GM12878 (cell line): ENCODE results near the gene CDK5R1. TPM values are rescaled to one million over a fixed set of nuclear protein-coding genes. Genes with fewer than 3 reads are reported as not detected.

ENCODE experiments used
- ATAC-seq: fragments of 200-7000 bp; cut with Tn5 transposase; 3 replicates; pipeline ENCODE4 v1.9.1; 2020; ENCODE audit warnings: mild to moderate bottlenecking, moderate library complexity
- BruUV-seq: library from RNA; stranded (reverse); fragments of 400-500 nt; replicated peaks from 2 replicates; lab custom pipeline; 2021; lab: Mats Ljungman, UMichigan
- CTCF ChIA-PET: fragments of 300-600 bp; sonication (Branson Sonifier 250); formaldehyde crosslinking; extraction: SDS; loops from one replicate; lab custom pipeline; 2021; ENCODE audit warnings: inconsistent platforms; lab: Yijun Ruan, JAX
- POLR2A ChIA-PET: fragments of 350-600 bp; formaldehyde crosslinking; extraction: SDS; loops from one replicate; lab custom pipeline; 2021; ENCODE audit warnings: inconsistent platforms; lab: Charles Lee
- RAD21 ChIA-PET: fragments of 300-600 bp; sonication (Branson Sonifier 250); formaldehyde crosslinking; loops from one replicate; lab custom pipeline; 2023; ENCODE audit warnings: antibody characterized with exemption; ENCODE audit not compliant: unreplicated experiment; lab: Charles Lee
- SMC1A ChIA-PET: fragments of 300-600 bp; sonication (Branson Sonifier 250); formaldehyde crosslinking; loops from one replicate; lab custom pipeline; 2023; ENCODE audit not compliant: unreplicated experiment, uncharacterized antibody; lab: Charles Lee
- DNase-seq: peaks from one replicate; pipeline ENCODE4 v3.0.0-alpha.2; 2011; ENCODE audit warnings: low read depth, low spot score
- FAIRE-seq: peaks from 3 replicates; lab custom pipeline; 2011; peaks lifted over from hg19 to GRCh38; lab: Jason Lieb, UNC
- H2AFZ ChIP-seq: 2 replicates; pipeline ENCODE4 v1.6.0; 2011; ENCODE audit warnings: low read depth, low read length, control low read depth; ENCODE audit not compliant: control insufficient read depth
- H3K27ac ChIP-seq: 2 replicates; pipeline ENCODE4 v1.5.1; 2011; ENCODE audit warnings: control low read depth; ENCODE audit not compliant: control insufficient read depth, insufficient read depth
- H3K27me3 ChIP-seq, 2 experiments: replicated peaks in 1 of 2; 2 replicates each; pipeline versions ENCODE4 v1.6.0 to v1.6.1; 2011; ENCODE audit warnings: low read length in 1 of 2; ENCODE audit not compliant: control insufficient read depth in 2 of 2, insufficient read depth in 2 of 2
- H3K36me3 ChIP-seq, 2 experiments: 2 replicates each; pipeline ENCODE4 v1.5.1; 2011; ENCODE audit warnings: low read length in 1 of 2; ENCODE audit not compliant: control insufficient read depth in 2 of 2, insufficient read depth in 2 of 2
- H3K4me1 ChIP-seq: 2 replicates; pipeline ENCODE4 v1.6.1; 2011; ENCODE audit warnings: mild to moderate bottlenecking, low read length, moderate library complexity, mixed read lengths; ENCODE audit not compliant: control insufficient read depth, insufficient read depth
- H3K4me2 ChIP-seq: 2 replicates; pipeline ENCODE4 v1.6.0; 2011; ENCODE audit warnings: control low read depth; ENCODE audit not compliant: control insufficient read depth, insufficient read depth
- H3K4me3 ChIP-seq: fragments of 200-600 bp; sonication (generic); 2 replicates; pipeline ENCODE4 v1.5.1; 2016
- H3K79me2 ChIP-seq: 2 replicates; pipeline ENCODE4 v1.6.0; 2011; ENCODE audit warnings: low read length; ENCODE audit not compliant: control insufficient read depth, insufficient read depth
- H3K9ac ChIP-seq: 2 replicates; pipeline ENCODE4 v1.8.0; 2011; ENCODE audit warnings: low read length, control low read depth, mixed read lengths; ENCODE audit not compliant: control insufficient read depth, insufficient read depth
- H3K9me3 ChIP-seq: replicated peaks from 3 replicates; pipeline ENCODE4 v1.5.1; 2011; ENCODE audit warnings: mild to moderate bottlenecking, low read length; ENCODE audit not compliant: control insufficient read depth, insufficient read depth
- H4K20me1 ChIP-seq: 2 replicates; pipeline ENCODE4 v1.6.0; 2011; ENCODE audit not compliant: control insufficient read depth, insufficient read depth
- JUNB ChIP-seq: IDR thresholded peaks from 2 replicates; pipeline ENCODE4 v1.6.1; 2016; ENCODE audit warnings: antibody characterized with exemption, mild to moderate bottlenecking
- LARP7 ChIP-seq: fragments of 450-650 bp; IDR thresholded peaks from 2 replicates; pipeline ENCODE4 v1.6.1; 2017; ENCODE audit warnings: mild to moderate bottlenecking
- MYB ChIP-seq: fragments of 150-350 bp; IDR thresholded peaks from 2 replicates; pipeline ENCODE4 v1.6.1; 2014; ENCODE audit warnings: mild to moderate bottlenecking, low read depth, low read length, borderline replicate concordance
- PAX8 ChIP-seq: fragments of 450-650 bp; IDR thresholded peaks from 2 replicates; pipeline ENCODE4 v1.6.1; 2017; ENCODE audit warnings: mild to moderate bottlenecking, moderate library complexity
- PKNOX1 ChIP-seq: fragments of 450-650 bp; IDR thresholded peaks from 2 replicates; pipeline ENCODE4 v1.6.1; 2016; ENCODE audit warnings: mild to moderate bottlenecking
- POLR2A ChIP-seq: IDR thresholded peaks from 2 replicates; pipeline ENCODE4 v1.6.1; 2011; ENCODE audit warnings: low read depth, mild to moderate bottlenecking, low read length
- POLR2AphosphoS5 ChIP-seq: IDR thresholded peaks from 2 replicates; pipeline ENCODE4 v1.6.1; 2011; ENCODE audit warnings: mild to moderate bottlenecking, low read length, inconsistent platforms
- YBX1 ChIP-seq: fragments of 450-650 bp; IDR thresholded peaks from 2 replicates; pipeline ENCODE4 v1.6.1; 2016; ENCODE audit warnings: antibody characterized with exemption
- ZNF217 ChIP-seq: fragments of 450-650 bp; IDR thresholded peaks from 2 replicates; pipeline ENCODE4 v1.6.1; 2017; ENCODE audit warnings: antibody characterized with exemption, mild to moderate bottlenecking
- ZZZ3 ChIP-seq: IDR thresholded peaks from 2 replicates; pipeline ENCODE4 v1.6.1; 2011; ENCODE audit warnings: low read depth; ENCODE audit not compliant: control insufficient read depth, insufficient read length
- WGBS: methylation state at CpG from one replicate; pipeline ENCODE4 v1.1.6; 2016; ENCODE audit warnings: low lambda C conversion rate; ENCODE audit not compliant: insufficient replicate concordance, insufficient coverage; ENCODE audit errors: missing lambda C conversion rate; 5-methylcytosine and 5-hydroxymethylcytosine counted together
- in situ Hi-C: fragments of 300-500 bp; cut with MboI; formaldehyde crosslinking; loops from 9 replicates; pipeline ENCODE4 v1.14.3; 2018; ENCODE audit warnings: mixed read lengths
- intact Hi-C: fragments of 100-400 bp; cut with micrococcal nuclease; formaldehyde crosslinking; loops from one replicate; pipeline ENCODE4 v1.14.2; 2022; ENCODE audit not compliant: unreplicated experiment
- polyA plus RNA-seq, 11 experiments: library from polyadenylated mRNA; depleted of rRNA in 4 of 11; unstranded in 6 of 11; stranded (reverse) in 5 of 11; fragments of >200 nt; fragmentation: Nextera tagmentation in 4 of 11; fragmentation: Illumina TruSeq in 1 of 11; extraction: Ambion mirVana in 4 of 11; extraction: Trizol in 1 of 11; gene quantifications; 1 replicate in 1 of 11; 2 replicates in 10 of 11; pipeline versions ENCODE4 v1.2.1 to v1.2.3, GENCODE V29; 2011 to 2016; ENCODE audit warnings: inconsistent platforms in 2 of 11, missing spikeins in 2 of 11, low read depth in 1 of 11
- total RNA-seq, 4 experiments: library from RNA; depleted of rRNA in 3 of 4; stranded (reverse); fragments of >200 nt in 3 of 4; fragmentation: Illumina TruSeq in 1 of 4; extraction: Trizol in 1 of 4; gene quantifications; 2 replicates each; pipeline versions ENCODE4 v1.2.1 to v1.2.3, GENCODE V29; 2013 to 2021
- TF ChIP-seq, protein P1 (sequence below): IDR thresholded peaks from 2 replicates; pipeline ENCODE4 v1.6.1; 2011; ENCODE audit warnings: mild to moderate bottlenecking, low read depth, low read length, moderate library complexity; ENCODE audit not compliant: insufficient replicate concordance
- TF ChIP-seq, protein P2 (sequence below): fragments of 450-650 bp; IDR thresholded peaks from 2 replicates; pipeline ENCODE4 v1.6.1; 2017; ENCODE audit warnings: mild to moderate bottlenecking, moderate library complexity
- TF ChIP-seq, protein P3 (sequence below): IDR thresholded peaks from 2 replicates; pipeline ENCODE4 v1.6.1; 2012; ENCODE audit warnings: low read depth, low read length, improper control_type of control experiment

Gene CDK5R1
- total and polyA plus RNA-seq, 10 of the 15 experiments (the other 5 are each of a cell fraction or from before 2014, with no cell fraction given), result 1.1 to 28.3 (median 12.2) TPM

DNA sequence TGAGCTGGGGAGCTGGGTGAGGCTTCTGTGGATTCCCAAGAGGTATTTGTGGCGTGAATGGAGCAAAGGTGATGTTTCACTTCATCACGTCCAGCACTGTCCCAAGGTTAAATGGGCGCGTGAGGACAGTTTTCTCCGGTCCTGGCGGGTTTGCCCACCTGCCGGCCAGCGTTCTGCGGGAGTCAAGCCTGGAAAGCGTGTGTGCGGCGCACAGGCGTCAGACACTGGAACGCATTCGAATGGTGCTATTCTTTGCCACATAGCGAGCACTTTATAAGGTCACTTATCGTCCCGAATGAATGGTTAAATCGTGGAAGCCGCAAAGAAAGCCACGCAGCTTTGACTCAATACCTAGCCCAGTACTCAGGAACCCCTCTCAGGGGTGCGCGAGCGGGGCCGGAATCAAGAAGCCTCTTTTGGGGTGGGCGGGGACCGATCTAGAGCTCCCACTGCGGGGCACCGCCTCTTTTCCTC, 42.9 kb upstream of the CDK5R1 start (continued):
- TF ChIP-seq ZNF217, result peak; percentile 68; the same call in 1 of the 2 replicates

- ChIA-PET RAD21 (interaction anchor here (0.7 to 2.0 kb wide), 15 partner anchors 17 to 432 kb away, joined by 3 to 9 read pairs (median 4); partner anchors contain the start of genes C17orf75, CDK5R1 and MYO1D), POLR2A (interaction anchor here (0.5 to 1.3 kb wide), 5 partner anchors 21 to 420 kb away, joined by 3 to 5 read pairs (median 3); no protein-coding TSS in a partner anchor), SMC1A (interaction anchor here (0.9 to 2.2 kb wide), 12 partner anchors 17 to 338 kb away, joined by 3 to 8 read pairs (median 3); no protein-coding TSS in a partner anchor), CTCF (interaction anchor here (0.5 to 6.3 kb wide), 43 partner anchors 9 to 433 kb away, joined by 3 to 102 read pairs (median 4); partner anchors contain the start of gene MYO1D)
- Histone ChIP-seq H4K20me1 (no peaks in the 10 kb centered on the region; the same call in 1 of the 2 replicates), H2AFZ (peak within 1 kb of the TSS; percentile 96), H3K27ac (peak within 1 kb of the TSS; percentile 81), H3K4me3 (peak within 1 kb of the TSS; percentile 97), H3K9ac (peak within 1 kb of the TSS; percentile 93), H3K4me1 (peaks cover 3% of the 10 kb centered on the region), H3K9me3 (no peaks in the 10 kb centered on the region; the same call in 2 of the 3 replicates), H3K27me3 (no peaks in the 10 kb centered on the region), H3K4me2 (peak within 1 kb of the TSS; percentile 100), H3K36me3 (peaks cover 0 to 6% of the 10 kb centered on the region in 2 experiments; a peak in 2 of 4 replicates), H3K79me2 (peaks cover 42% of the 10 kb centered on the region)
- no TSS peak for BruUV-seq
- under 1% methylated on average over 67 of the region's 74 CpGs for WGBS
- FAIRE-seq (peak; percentile 81), DNase-seq (peak; percentile 78), ATAC-seq (peak; percentile 97)
- intact Hi-C loops, result loop anchor here (2.0 kb wide), 1 partner anchor 192 kb away; no protein-coding TSS in a partner anchor
- in situ Hi-C loops, result no loop called here
- TF ChIP-seq PAX8 (no peak), ZZZ3 (no peak), MYB (0 out of 2 replicates have a peak, but pooled peaks have one; percentile 11), YBX1 (no peak), JUNB (no peak), POLR2A (peak; percentile 87), LARP7 (peak; percentile 76), POLR2AphosphoS5 (peak; percentile 65), PKNOX1 (peak; percentile 60)
- TF ChIP-seq, protein P1, sequence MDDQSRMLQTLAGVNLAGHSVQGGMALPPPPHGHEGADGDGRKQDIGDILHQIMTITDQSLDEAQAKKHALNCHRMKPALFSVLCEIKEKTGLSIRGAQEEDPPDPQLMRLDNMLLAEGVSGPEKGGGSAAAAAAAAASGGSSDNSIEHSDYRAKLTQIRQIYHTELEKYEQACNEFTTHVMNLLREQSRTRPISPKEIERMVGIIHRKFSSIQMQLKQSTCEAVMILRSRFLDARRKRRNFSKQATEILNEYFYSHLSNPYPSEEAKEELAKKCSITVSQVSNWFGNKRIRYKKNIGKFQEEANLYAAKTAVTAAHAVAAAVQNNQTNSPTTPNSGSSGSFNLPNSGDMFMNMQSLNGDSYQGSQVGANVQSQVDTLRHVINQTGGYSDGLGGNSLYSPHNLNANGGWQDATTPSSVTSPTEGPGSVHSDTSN, result no peak
- TF ChIP-seq, protein P2, sequence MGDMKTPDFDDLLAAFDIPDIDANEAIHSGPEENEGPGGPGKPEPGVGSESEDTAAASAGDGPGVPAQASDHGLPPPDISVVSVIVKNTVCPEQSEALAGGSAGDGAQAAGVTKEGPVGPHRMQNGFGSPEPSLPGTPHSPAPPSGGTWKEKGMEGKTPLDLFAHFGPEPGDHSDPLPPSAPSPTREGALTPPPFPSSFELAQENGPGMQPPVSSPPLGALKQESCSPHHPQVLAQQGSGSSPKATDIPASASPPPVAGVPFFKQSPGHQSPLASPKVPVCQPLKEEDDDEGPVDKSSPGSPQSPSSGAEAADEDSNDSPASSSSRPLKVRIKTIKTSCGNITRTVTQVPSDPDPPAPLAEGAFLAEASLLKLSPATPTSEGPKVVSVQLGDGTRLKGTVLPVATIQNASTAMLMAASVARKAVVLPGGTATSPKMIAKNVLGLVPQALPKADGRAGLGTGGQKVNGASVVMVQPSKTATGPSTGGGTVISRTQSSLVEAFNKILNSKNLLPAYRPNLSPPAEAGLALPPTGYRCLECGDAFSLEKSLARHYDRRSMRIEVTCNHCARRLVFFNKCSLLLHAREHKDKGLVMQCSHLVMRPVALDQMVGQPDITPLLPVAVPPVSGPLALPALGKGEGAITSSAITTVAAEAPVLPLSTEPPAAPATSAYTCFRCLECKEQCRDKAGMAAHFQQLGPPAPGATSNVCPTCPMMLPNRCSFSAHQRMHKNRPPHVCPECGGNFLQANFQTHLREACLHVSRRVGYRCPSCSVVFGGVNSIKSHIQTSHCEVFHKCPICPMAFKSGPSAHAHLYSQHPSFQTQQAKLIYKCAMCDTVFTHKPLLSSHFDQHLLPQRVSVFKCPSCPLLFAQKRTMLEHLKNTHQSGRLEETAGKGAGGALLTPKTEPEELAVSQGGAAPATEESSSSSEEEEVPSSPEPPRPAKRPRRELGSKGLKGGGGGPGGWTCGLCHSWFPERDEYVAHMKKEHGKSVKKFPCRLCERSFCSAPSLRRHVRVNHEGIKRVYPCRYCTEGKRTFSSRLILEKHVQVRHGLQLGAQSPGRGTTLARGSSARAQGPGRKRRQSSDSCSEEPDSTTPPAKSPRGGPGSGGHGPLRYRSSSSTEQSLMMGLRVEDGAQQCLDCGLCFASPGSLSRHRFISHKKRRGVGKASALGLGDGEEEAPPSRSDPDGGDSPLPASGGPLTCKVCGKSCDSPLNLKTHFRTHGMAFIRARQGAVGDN, result no peak
- TF ChIP-seq, protein P3, sequence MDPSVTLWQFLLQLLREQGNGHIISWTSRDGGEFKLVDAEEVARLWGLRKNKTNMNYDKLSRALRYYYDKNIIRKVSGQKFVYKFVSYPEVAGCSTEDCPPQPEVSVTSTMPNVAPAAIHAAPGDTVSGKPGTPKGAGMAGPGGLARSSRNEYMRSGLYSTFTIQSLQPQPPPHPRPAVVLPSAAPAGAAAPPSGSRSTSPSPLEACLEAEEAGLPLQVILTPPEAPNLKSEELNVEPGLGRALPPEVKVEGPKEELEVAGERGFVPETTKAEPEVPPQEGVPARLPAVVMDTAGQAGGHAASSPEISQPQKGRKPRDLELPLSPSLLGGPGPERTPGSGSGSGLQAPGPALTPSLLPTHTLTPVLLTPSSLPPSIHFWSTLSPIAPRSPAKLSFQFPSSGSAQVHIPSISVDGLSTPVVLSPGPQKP, result peak; percentile 48; the same call in 1 of the 2 replicates
Measured at GRCh38 chr17:32444301-32445073, 42.3 kb upstream of the CDK5R1 start, which contains the start of gene PSMD11. TSS of gene PSMD11 (plus strand) at chr17:32444510. CDS start at chr17:32444524, 14 bp downstream.
